Fibroblast of lung (primary cell): ENCODE results near the gene STOX2. TPM values are rescaled to one million over a fixed set of nuclear protein-coding genes. Genes with fewer than 3 reads are reported as not detected.

Experiments
- DNase-seq, 2 donors: peaks; one replicate each; pipeline versions ENCODE4 v3.0.0 to v3.0.0-alpha.2; 2010; ENCODE audit warnings: low read depth in 2 of 2
- H2AFZ ChIP-seq: 2 replicates; pipeline ENCODE4 v1.5.1; 2012; ENCODE audit warnings: low read length, control low read depth, inconsistent platforms
- H3K27ac ChIP-seq: 2 replicates; pipeline ENCODE4 v1.5.1; 2011; ENCODE audit warnings: low read length, control low read depth; ENCODE audit not compliant: insufficient read depth
- H3K27me3 ChIP-seq: 2 replicates; pipeline ENCODE4 v1.5.1; 2011; ENCODE audit warnings: mild to moderate bottlenecking, low read length; ENCODE audit not compliant: control insufficient read depth, insufficient read depth
- H3K36me3 ChIP-seq: 2 replicates; pipeline ENCODE4 v1.5.1; 2011; ENCODE audit warnings: low read length; ENCODE audit not compliant: control insufficient read depth, insufficient read depth
- H3K4me1 ChIP-seq: 2 replicates; pipeline ENCODE4 v1.5.1; 2011; ENCODE audit warnings: low read length; ENCODE audit not compliant: control insufficient read depth, insufficient read depth; ENCODE audit errors: extremely low read depth
- H3K4me2 ChIP-seq: 2 replicates; pipeline ENCODE4 v1.5.1; 2011; ENCODE audit warnings: low read length, control low read depth; ENCODE audit not compliant: insufficient read depth; ENCODE audit errors: extremely low read depth
- H3K4me3 ChIP-seq, 4 experiments: fragments of 200-600 bp in 1 of 4; sonication (generic) in 1 of 4; replicated peaks in 1 of 4; 2 replicates each; pipeline ENCODE4 v1.5.1; 2011 to 2016; ENCODE audit warnings: low read length in 4 of 4, low read depth in 3 of 4, mild to moderate bottlenecking in 3 of 4, control low read depth in 2 of 4, inconsistent platforms in 1 of 4, mixed read lengths in 1 of 4; ENCODE audit not compliant: insufficient read depth in 1 of 4; ENCODE audit errors: control extremely low read depth in 1 of 4
- H3K79me2 ChIP-seq: 2 replicates; pipeline ENCODE4 v1.5.1; 2012; ENCODE audit warnings: mild to moderate bottlenecking, low read length, inconsistent platforms; ENCODE audit not compliant: control insufficient read depth, insufficient read depth
- H3K9ac ChIP-seq: 2 replicates; pipeline ENCODE4 v1.5.1; 2011; ENCODE audit warnings: mild to moderate bottlenecking, low read length, control low read depth; ENCODE audit not compliant: insufficient read depth
- H3K9me3 ChIP-seq: 2 replicates; pipeline ENCODE4 v1.5.1; 2012; ENCODE audit warnings: low read depth, low read length; ENCODE audit not compliant: control insufficient read depth, insufficient read depth
- H4K20me1 ChIP-seq: 2 replicates; pipeline ENCODE4 v1.5.1; 2011; ENCODE audit warnings: low read length; ENCODE audit not compliant: control insufficient read depth, insufficient read depth; ENCODE audit errors: extremely low read depth
- EZH2 ChIP-seq: IDR thresholded peaks from 2 replicates; pipeline ENCODE4 v1.5.1; 2012; ENCODE audit warnings: low read length, control low read depth, mild to moderate bottlenecking; ENCODE audit errors: missing control alignments
- polyA plus RNA-seq, 2 donors: library from polyadenylated mRNA; depleted of rRNA in 1 of 2; stranded (reverse) in 1 of 2; unstranded in 1 of 2; fragments of >200 nt; gene quantifications; 2 replicates each; pipeline ENCODE4 v1.2.1, GENCODE V29; 2011 to 2012; ENCODE audit warnings: missing spikeins in 1 of 2
- total RNA-seq: library from RNA; depleted of rRNA; stranded (reverse); fragments of >200 nt; gene quantifications from 2 replicates; pipeline ENCODE4 v1.2.1, GENCODE V29; 2014
- TF ChIP-seq, protein P1 (sequence below), 2 donors: IDR thresholded peaks in 1 of 2; conservative IDR thresholded peaks in 1 of 2; 1 replicate in 1 of 2; 2 replicates in 1 of 2; pipeline ENCODE4 v1.5.1; 2011 to 2012; ENCODE audit warnings: low read length in 2 of 2, control low read depth in 1 of 2, inconsistent platforms in 1 of 2, low read depth in 1 of 2, mild to moderate bottlenecking in 1 of 2

Gene STOX2
- total and polyA plus RNA-seq, 2 donors (not counting 1 experiment from before 2014, with no cell fraction given), result 0.66 to 3.3 TPM

DNA sequence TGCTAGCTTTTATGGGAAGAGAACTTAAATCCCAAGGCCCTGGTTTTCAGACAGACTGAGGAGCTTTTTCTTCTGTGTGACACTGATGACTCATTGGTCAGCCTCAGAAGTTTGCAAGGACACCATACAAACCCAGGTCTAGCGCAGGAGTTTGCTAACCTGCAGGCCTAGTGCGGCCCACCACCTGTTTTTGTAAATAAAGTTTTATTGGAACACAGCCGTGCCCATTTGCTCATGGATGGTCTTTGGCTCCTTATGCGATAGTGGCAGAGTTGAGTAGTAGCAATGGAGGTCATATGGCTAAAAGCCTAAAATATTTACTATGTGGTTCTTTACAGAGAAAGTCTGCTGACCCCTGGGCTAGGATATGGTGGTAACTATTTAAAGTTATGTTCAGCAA lies 98.3 kb downstream of the STOX2 start:
- TF ChIP-seq EZH2, result no peak
- TF ChIP-seq, protein P1, sequence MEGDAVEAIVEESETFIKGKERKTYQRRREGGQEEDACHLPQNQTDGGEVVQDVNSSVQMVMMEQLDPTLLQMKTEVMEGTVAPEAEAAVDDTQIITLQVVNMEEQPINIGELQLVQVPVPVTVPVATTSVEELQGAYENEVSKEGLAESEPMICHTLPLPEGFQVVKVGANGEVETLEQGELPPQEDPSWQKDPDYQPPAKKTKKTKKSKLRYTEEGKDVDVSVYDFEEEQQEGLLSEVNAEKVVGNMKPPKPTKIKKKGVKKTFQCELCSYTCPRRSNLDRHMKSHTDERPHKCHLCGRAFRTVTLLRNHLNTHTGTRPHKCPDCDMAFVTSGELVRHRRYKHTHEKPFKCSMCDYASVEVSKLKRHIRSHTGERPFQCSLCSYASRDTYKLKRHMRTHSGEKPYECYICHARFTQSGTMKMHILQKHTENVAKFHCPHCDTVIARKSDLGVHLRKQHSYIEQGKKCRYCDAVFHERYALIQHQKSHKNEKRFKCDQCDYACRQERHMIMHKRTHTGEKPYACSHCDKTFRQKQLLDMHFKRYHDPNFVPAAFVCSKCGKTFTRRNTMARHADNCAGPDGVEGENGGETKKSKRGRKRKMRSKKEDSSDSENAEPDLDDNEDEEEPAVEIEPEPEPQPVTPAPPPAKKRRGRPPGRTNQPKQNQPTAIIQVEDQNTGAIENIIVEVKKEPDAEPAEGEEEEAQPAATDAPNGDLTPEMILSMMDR (conservative IDR thresholded peaks at IDR 0.05 in 1 of 2, IDR thresholded peaks at IDR 0.05 in 1 of 2; ENCODE audit: low read depth in 1 of 2, low read length in 2 of 2), result no peak
- no peaks in the 10 kb centered on the region for H4K20me1 ChIP-seq
- no peaks in the 10 kb centered on the region for H3K36me3 ChIP-seq
- no peak for DNase-seq
- no peak overlapping the region for H3K4me2 ChIP-seq
- no peaks in the 10 kb centered on the region for H3K27me3 ChIP-seq
- H3K4me3 ChIP-seq, result no peak overlapping the region
- H3K4me1 ChIP-seq, result no peaks in the 10 kb centered on the region
- no peak overlapping the region for H3K9ac ChIP-seq
- no peak overlapping the region for H2AFZ ChIP-seq
- no peaks in the 10 kb centered on the region for H3K79me2 ChIP-seq
- H3K9me3 ChIP-seq, result no peaks in the 10 kb centered on the region
- no peak overlapping the region for H3K27ac ChIP-seq

DNA sequence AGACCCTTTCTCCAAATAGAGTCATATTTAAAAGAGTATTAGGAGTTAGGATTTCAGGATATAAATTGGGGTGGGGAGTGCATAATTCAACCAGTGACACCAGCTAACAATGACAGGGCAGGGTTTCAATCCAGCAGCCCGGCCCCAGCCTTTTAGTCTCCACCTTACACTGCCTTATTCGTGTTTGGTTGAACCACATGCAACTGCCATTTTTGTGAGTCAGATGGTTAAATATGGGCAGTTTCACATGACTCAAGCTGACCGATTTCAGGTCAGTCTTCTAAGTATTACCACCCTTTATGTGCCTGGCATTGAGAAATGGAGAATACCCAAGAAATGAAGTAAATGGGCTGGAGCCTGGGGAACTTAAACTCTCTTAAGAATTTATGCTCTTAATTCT lies 102.8 kb downstream of the STOX2 start:
- H3K27me3 ChIP-seq, result no peaks in the 10 kb centered on the region
- peak; percentile 39 to 43 for DNase-seq
- no peak overlapping the region for H2AFZ ChIP-seq
- H3K9me3 ChIP-seq, result no peaks in the 10 kb centered on the region
- no peaks in the 10 kb centered on the region for H3K36me3 ChIP-seq
- peak overlapping the region; percentile 14 for H3K27ac ChIP-seq
- no peaks in the 10 kb centered on the region for H3K79me2 ChIP-seq
- H3K4me2 ChIP-seq, result no peak overlapping the region
- no peaks in the 10 kb centered on the region for H4K20me1 ChIP-seq
- H3K4me1 ChIP-seq, result no peaks in the 10 kb centered on the region
- no peak overlapping the region for H3K4me3 ChIP-seq
- no peak overlapping the region for H3K9ac ChIP-seq
- TF ChIP-seq EZH2, result no peak
- TF ChIP-seq, protein P1 (conservative IDR thresholded peaks at IDR 0.05 in 1 of 2, IDR thresholded peaks at IDR 0.05 in 1 of 2; ENCODE audit: low read depth in 1 of 2, low read length in 2 of 2), result no peak

DNA sequence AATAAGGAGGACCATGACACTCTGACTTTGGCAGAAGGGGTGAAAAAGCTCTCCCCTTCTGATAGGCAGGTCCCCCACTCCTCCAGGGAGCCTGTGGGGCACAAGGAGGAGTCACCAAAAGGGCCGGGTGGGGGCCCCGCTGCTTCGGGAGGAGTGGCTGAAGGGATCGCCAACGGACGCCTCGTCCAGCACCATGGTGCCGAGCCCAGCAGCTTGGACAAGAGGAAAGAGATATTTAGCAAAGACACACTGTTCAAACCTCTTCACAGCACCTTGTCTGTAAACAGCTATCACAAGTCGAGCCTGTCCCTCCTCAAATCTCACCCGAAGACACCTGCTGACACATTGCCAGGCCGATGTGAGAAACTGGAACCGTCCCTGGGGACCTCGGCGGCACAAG lies 105.6 kb downstream of the STOX2 start:
- Histone ChIP-seq H3K79me2 (no peaks in the 10 kb centered on the region), H3K4me3 (no peak overlapping the region), H4K20me1 (no peaks in the 10 kb centered on the region), H3K4me2 (no peak overlapping the region), H3K27ac (no peak overlapping the region), H2AFZ (no peak overlapping the region), H3K9ac (no peak overlapping the region), H3K27me3 (no peaks in the 10 kb centered on the region), H3K36me3 (no peaks in the 10 kb centered on the region), H3K9me3 (no peaks in the 10 kb centered on the region), H3K4me1 (no peaks in the 10 kb centered on the region)
- no peak for TF ChIP-seq EZH2
- TF ChIP-seq, protein P1 (conservative IDR thresholded peaks at IDR 0.05 in 1 of 2, IDR thresholded peaks at IDR 0.05 in 1 of 2; ENCODE audit: low read depth in 1 of 2, low read length in 2 of 2), result no peak
- no peak for DNase-seq
